ENCODE data around the gene SREBF2. TPM values are rescaled to one million over a fixed set of nuclear protein-coding genes. Genes with fewer than 3 reads are reported as not detected.
"Not testable (repeated sequence)": the region's sequence is repeated elsewhere in the genome, so short reads cannot be mapped to it uniquely, and the experiment has no call there.

The SREBF2 gene
- total RNA-seq, 1 experiment from 2014 or later, result 30.2 TPM

GRCh38 chr22:41821471-41822316, 11.2 kb upstream of the SREBF2 start:
- DNase-seq (ENCODE audit: low spot score), result no peak

- DNase-seq (ENCODE audit: low spot score), result peak; percentile 38
Observed at GRCh38 chr22:41822317-41823057, 10.4 kb upstream of the SREBF2 start.

DNA sequence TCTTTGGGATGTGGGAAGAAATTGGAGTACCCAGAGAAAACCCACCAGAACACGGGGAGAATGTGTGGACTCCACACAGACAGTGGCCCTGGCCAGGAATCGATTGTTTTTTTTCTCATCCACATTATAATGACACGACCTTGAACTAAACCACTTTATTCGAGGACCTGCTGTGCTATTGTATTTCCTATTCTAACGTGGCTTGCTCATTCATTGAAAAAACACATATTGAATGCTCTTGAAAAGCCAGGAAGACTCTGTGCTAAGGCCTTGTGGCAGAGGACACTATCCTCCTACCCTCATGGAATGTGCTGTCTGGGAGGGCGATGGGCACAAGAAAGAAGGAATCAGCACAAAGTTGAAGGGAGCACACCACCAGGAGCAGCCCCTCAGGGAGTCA, 9.1 kb upstream of the SREBF2 start:
- no peak for DNase-seq (ENCODE audit: low spot score)

DNA sequence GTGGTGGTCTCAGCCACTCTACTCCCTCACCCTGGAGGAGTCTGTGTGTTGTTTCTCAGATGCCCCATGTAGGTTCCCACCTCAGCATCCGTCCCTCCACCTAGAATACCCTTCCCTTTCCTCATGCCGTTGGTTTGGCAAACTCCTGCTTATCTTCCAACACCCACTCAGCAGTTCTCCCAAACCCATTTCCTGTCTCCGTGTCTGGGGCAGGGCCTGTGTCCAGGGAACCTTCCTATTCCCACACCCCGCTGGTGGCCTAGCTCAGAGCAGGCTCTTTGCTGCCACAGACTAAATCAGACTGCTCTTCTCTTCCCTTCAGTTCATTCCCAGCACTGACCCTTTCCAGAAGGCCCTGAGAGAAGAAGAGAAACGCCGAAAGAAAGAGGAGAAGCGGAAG, 7.5 kb upstream of the SREBF2 start:
- DNase-seq (ENCODE audit: low spot score), result no peak

GRCh38 chr22:41826021-41826420, 6.9 kb upstream of the SREBF2 start:
- DNase-seq (ENCODE audit: low spot score), result no peak

DNA sequence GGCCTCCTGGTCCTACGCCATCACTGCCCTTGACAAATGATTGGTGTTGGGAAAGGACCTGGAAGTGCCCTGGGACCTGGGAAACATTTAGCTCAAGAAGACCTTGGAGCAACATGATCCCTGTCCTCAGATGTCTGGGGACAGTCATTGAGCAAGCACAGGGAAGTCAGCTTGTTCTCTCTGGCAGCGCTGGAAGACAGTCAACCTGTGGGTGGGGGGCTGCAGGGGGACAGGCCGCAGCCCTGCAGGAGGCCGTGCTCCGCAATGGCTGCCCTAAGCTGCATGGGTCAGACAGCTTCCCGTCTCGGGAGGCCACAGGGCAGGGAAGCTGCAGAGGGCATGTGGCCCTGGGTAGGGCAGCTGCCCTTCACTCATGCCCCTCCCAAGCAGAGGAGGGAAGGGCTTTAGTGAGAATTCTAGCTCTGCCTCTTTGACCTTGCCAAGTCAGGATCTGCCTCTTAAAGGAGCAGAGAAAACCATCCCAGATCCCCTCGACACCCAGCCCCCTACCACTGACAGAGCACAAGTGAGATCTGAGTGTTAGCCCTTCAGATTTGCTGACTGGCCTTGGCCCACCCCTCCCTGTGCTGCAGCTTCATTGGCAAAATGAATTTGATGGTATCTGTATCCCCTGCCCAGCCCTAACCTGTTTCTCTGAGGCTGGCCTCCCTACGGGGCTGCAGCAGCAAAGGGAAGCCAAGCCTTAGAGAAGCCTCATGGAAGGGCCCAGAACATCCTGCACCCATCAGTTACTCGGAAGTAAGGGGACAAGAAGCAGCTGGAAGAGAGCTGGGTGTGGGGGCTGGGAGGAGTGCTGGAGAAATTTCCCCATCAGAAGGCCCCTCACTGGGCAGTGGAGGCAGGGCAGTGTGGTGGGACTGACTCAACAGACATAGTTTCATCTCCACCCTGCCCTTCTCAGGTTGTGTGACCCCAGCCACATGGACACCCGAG, 6.2 kb upstream of the SREBF2 start:
- DNase-seq (ENCODE audit: low spot score), result no peak

GRCh38 chr22:41827671-41828070, 5.2 kb upstream of the SREBF2 start:
- no peak for DNase-seq (ENCODE audit: low spot score)

DNA sequence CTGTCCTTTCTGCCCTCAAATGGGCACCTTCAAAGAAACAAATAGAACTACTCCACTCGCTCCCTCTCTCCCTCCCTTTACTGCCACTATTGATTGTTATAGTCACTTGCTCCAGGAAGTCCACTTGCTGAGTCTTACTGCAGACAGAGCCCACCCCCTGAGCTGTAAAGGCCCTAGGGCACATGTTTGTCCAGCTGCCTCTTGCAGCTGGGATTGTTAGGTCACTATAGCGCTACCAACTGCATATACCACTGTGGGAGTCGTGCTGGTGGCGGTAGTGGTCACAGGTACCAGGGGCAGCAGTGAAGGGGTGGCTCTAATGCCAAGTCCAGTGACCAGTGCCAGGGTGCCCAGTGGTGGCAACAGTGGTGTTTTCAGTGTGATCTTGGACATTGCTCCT, 4.4 kb upstream of the SREBF2 start:
- no peak for DNase-seq (ENCODE audit: low spot score)

GRCh38 chr22:41830174-41830573, 2.7 kb upstream of the SREBF2 start:
- no peak for DNase-seq (ENCODE audit: low spot score)

DNA sequence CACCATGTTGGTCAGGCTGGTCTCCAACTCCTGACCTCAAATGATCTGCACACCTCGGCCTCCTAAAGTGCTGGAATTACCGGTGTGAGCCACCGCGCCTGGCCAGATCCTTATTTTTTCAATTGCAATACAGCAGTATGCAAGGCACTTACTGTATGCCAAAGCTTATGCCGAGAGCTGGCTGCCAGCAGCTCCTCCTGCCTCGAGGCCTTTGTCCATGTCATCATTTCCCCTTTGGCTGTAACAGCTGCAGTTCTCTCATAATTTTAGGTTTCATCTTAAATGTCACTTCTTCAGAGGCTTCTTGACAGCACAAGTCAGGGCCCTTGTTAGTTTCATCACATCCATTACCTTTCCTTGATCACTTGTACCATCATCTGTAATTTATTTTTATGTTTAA, 1.5 kb upstream of the SREBF2 start:
- no peak for DNase-seq (ENCODE audit: low spot score)

- no peak for DNase-seq (ENCODE audit: low spot score)
Observed at GRCh38 chr22:41831828-41832552, 915 bp upstream of the SREBF2 start.

DNA sequence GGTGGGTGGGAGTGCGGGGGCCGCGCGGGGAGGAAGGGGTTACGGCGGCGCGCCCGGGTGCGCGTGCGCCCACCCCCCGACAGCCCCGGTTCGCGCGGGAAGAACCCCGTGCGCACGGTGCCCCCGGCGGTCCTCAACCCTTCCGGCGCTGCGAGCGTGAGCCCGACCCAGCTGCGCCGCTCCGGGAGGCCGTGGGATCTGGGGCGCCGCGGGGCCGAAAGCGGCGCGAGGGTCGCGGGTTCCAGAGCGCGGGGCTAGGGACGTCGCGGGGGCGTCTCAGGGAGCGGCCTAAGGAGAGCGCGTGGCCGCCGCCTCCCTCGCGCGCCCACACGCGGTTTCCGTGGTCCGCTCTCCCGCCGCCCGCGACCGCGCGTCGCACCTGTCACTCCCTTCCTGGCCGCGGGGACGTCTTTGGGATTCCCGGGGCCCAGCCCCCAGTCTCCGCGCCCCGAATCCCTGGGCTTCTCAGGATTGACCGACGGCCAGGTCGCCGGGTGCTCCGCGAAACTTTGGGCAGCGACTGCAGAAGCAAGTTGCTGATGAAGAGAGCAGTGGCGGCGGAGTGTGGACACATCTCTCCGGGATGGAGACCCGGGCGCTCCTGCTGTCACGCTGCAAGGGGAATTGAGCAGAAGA, 582 bp downstream of the SREBF2 start:
- DNase-seq (ENCODE audit: low spot score), result no peak

DNA sequence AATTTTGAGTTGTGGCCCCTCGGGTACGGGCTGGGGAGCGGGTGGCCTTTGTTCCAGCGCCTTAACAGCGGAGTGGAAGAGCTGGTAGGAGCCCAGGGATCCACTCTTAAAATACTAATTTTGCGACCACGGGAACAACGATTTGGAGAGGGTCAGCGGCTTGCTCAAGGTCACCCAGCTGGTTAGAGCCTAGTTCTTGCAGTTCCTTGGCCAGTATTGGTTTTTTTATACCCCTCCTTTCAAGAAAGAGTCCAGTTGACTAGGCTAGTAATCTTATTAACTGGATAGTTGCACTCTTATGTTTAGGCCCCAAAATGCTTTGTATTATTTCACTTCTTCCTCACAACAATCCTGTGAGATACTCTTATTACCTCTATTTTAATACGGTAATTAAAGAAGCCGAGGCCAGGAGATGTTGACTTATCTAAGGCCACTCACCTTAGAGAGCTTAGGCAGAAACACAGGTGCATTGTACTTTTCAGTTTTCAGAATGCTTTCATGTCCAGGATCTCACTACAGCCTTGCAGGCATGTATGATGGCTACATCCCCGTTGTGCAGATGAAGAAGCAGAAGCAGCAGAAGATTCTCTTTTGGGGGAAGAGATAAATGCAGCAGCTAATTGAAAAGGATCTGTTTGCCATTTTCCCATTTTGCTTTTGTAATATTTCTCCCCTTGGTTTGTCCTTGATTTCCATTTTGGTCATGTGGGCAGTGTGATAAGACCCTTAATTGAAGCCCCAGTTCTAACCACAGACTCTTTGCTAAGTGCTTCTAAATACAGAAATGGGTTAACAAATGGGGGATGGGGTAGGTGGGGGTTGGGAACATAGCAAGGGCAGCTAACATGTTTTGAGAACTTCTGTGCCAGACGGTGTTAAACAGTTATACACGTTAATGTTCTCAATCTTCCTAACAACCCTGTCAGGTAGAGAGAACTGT, 1.4 kb downstream of the SREBF2 start:
- DNase-seq (ENCODE audit: low spot score), result no peak

GRCh38 chr22:41835462-41835861, 2.6 kb downstream of the SREBF2 start:
- not testable (repeated sequence) for DNase-seq (ENCODE audit: low spot score)

GRCh38 chr22:41836551-41836950, 3.6 kb downstream of the SREBF2 start:
- DNase-seq (ENCODE audit: low spot score), result no peak

DNA sequence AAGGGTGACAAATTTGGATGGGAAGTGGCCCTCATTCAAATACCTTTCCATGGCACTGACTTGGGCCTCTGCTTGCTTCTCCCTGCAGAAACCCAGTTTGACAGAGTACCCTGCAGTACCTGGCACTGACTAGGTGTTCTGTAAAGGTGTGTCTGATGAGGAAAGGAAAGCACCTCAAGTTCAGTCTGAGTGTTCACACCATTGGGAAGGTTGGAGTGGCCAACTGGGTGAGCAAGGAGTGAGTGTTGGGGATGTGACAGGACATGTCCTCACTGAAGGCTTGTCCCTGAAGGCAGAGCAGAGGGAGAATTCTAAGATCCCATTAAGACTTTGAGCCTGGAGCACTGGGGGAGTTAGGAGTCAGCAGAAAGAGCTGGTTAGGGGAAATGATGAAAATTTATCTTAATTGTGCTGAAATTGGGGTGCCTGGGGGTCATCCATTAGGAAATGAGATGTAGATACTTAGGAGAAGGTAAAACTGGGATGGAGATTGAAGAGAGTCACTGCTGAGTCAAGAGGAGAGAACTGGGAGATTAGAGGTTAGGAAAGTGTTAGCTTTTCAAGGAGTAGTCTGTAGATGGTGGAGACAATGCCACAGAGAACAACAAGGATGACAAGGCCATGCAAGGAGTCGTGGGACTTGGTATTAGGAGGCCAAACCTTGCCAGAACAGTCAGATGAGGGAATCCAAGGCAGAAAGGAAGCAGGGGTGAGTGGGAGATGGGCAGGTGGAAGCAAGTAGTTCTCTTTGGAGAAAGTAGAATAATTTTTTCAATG, 6.1 kb downstream of the SREBF2 start:
- no peak for DNase-seq (ENCODE audit: low spot score)

DNA sequence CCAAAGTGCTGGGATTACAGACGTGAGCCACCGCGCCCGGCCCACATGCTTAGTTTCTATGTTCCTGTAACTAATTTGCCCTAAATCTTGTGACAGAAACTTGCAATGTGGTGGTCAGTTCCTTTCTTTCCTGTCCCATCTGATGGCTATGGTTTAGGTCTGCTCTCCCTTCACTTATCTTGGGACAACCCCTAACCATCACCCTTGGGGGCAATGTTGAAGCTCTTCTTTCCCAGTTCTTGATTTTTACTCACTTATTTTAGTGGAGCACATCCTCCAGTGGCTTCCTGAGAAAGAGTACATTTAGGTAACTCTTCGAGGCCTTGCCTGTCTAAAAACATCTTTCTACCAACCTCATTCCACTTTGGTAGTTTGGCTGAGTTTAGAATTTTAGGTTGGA, 7.3 kb downstream of the SREBF2 start:
- no peak for DNase-seq (ENCODE audit: low spot score)

DNA sequence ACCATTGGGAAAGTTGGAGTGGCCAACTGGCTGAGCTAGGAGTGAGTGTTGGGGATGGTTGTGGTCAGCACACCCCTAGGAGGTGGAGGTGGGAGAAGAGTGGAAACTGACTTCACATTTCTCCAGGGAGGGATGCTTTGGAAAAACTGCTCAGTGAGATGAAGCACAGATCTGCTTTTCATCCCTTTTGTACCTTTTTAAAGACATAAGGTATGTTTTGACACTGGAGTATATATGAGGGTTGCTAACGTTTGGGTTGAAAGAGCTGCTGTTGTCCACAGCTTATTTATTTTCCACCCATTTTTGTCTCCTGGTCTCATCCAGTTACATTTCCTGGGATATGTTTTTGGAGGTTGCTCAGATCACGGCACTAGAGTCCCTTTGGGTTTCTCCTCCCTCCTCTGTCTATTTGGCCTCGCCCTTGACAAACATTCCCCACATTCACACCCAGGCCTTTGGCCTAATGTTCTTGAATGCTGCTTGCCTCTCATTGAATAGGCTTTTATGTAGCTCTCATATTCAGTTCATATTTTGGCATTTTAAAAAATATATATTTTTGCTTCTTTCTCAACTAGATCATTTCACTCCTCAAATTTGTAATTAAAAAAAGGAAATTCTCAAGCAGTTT, 8.3 kb downstream of the SREBF2 start:
- no peak for DNase-seq (ENCODE audit: low spot score)
